HCT116 (cell line): Measurements from ENCODE around the gene LCN10. TPM values are rescaled to one million over a fixed set of nuclear protein-coding genes. Genes with fewer than 3 reads are reported as not detected.

Experiments
- ATAC-seq: fragments of 200-7000 bp; cut with Tn5 transposase; 2 replicates; pipeline ENCODE4 v1.9.1; 2020; ENCODE audit warnings: mild to moderate bottlenecking, moderate library complexity
- BruUV-seq: library from RNA; stranded (reverse); fragments of 400-500 nt; replicated peaks from 2 replicates; lab custom pipeline; 2021; lab: Mats Ljungman, UMichigan
- CTCF ChIA-PET: fragments of 300-600 bp; sonication (Branson Sonifier 250); formaldehyde crosslinking; loops from one replicate; lab custom pipeline; 2021; ENCODE audit warnings: antibody characterized with exemption; lab: Charles Lee
- POLR2A ChIA-PET: fragments of 300-600, 350-600 bp; sonication (Branson Sonifier 250); formaldehyde crosslinking; loops from one replicate; lab custom pipeline; 2021; ENCODE audit warnings: antibody characterized with exemption; lab: Charles Lee
- RAD21 ChIA-PET, 2 experiments: fragments of 300-600 bp; sonication (Branson Sonifier 250); formaldehyde crosslinking; loops; one replicate each; lab custom pipeline; 2023; ENCODE audit warnings: low total read pairs in 2 of 2; ENCODE audit not compliant: uncharacterized antibody in 2 of 2, unreplicated experiment in 2 of 2, low non-redundant PET in 1 of 2; lab: Charles Lee
- DNase-seq: peaks from one replicate; pipeline ENCODE4 v3.0.0-alpha.2; 2010; ENCODE audit warnings: low read depth, low spot score
- H2AFZ ChIP-seq: fragments of 200-600 bp; shearing (Covaris generic), sonication (generic); 2 replicates; pipeline ENCODE4 v1.6.1; 2017; ENCODE audit warnings: low read depth, mixed run types, mixed read lengths, antibody characterized with exemption, low read length; ENCODE audit not compliant: poor library complexity, severe bottlenecking
- H3K27ac ChIP-seq: 2 replicates; pipeline ENCODE4 v1.5.1; 2012; ENCODE audit warnings: low read depth, low read length
- H3K27me3 ChIP-seq: fragments of 200-600 bp; sonication (generic); 2 replicates; pipeline ENCODE4 v1.6.1; 2016; ENCODE audit warnings: mixed run types, low read length, mixed read lengths; ENCODE audit not compliant: insufficient read depth
- H3K36me3 ChIP-seq, 2 experiments: fragments of 200-500 bp in 1 of 2; fragments of 200-600 bp in 1 of 2; sonication (Bioruptor generic) in 1 of 2; sonication (generic) in 1 of 2; 2 replicates each; pipeline versions ENCODE4 v1.5.1 to v1.6.1; 2014 to 2016; ENCODE audit warnings: low read length in 2 of 2, inconsistent platforms in 1 of 2, mixed read lengths in 1 of 2, mixed run types in 1 of 2; ENCODE audit not compliant: insufficient read depth in 2 of 2, control insufficient read depth in 1 of 2
- H3K4me1 ChIP-seq, 2 experiments: fragments of 200-600 bp in 1 of 2; sonication (generic) in 1 of 2; 2 replicates each; pipeline versions ENCODE4 v1.5.1 to v1.6.1; 2012 to 2017; ENCODE audit warnings: low read length in 2 of 2, inconsistent platforms in 1 of 2, mild to moderate bottlenecking in 1 of 2, mixed read lengths in 1 of 2, mixed run types in 1 of 2, moderate library complexity in 1 of 2; ENCODE audit not compliant: insufficient read depth in 2 of 2, control insufficient read depth in 1 of 2
- H3K4me2 ChIP-seq: fragments of 200-600 bp; sonication (generic); 2 replicates; pipeline ENCODE4 v1.6.1; 2017; ENCODE audit warnings: mixed run types, low read length, mixed read lengths
- H3K4me3 ChIP-seq, 2 experiments: fragments of 200-600 bp in 1 of 2; sonication (generic) in 1 of 2; replicated peaks in 1 of 2; 2 replicates each; pipeline ENCODE4 v1.5.1; 2011 to 2016; ENCODE audit warnings: low read length in 2 of 2, control low read depth in 1 of 2, low read depth in 1 of 2, mild to moderate bottlenecking in 1 of 2, mixed read lengths in 1 of 2, mixed run types in 1 of 2
- H3K79me2 ChIP-seq: fragments of 200-600 bp; sonication (generic); 2 replicates; pipeline ENCODE4 v1.6.1; 2017; ENCODE audit warnings: mild to moderate bottlenecking, mixed run types, low read length, moderate library complexity, mixed read lengths; ENCODE audit not compliant: insufficient read depth
- H3K9ac ChIP-seq: fragments of 200-600 bp; sonication (generic); 2 replicates; pipeline ENCODE4 v1.6.1; 2016; ENCODE audit warnings: low read length, mixed read lengths
- H3K9me2 ChIP-seq: fragments of 200-600 bp; sonication (generic), shearing (Covaris generic); 2 replicates; pipeline ENCODE4 v1.6.1; 2017; ENCODE audit warnings: mixed run types, mild to moderate bottlenecking, moderate library complexity; ENCODE audit not compliant: insufficient read depth
- H3K9me3 ChIP-seq, 2 experiments: fragments of 200-500 bp in 1 of 2; fragments of 200-600 bp in 1 of 2; sonication (Bioruptor generic) in 1 of 2; sonication (generic) in 1 of 2; 2 replicates each; pipeline ENCODE4 v1.6.1; 2014 to 2017; ENCODE audit warnings: low read length in 2 of 2, mixed read lengths in 2 of 2, inconsistent platforms in 1 of 2, low read depth in 1 of 2, mild to moderate bottlenecking in 1 of 2, mixed run types in 1 of 2, moderate library complexity in 1 of 2; ENCODE audit not compliant: control insufficient read depth in 1 of 2, insufficient read depth in 1 of 2
- H4K20me1 ChIP-seq: fragments of 200-600 bp; sonication (generic), shearing (Covaris generic); 2 replicates; pipeline ENCODE4 v1.6.1; 2017; ENCODE audit warnings: mixed run types, mild to moderate bottlenecking, moderate library complexity; ENCODE audit not compliant: insufficient read depth
- CBX3 ChIP-seq: IDR thresholded peaks from 2 replicates; pipeline ENCODE4 v1.6.1; 2012; ENCODE audit warnings: low read depth
- CEBPB ChIP-seq: IDR thresholded peaks from 2 replicates; pipeline ENCODE4 v1.6.1; 2012; ENCODE audit warnings: low read depth
- ELF1 ChIP-seq: IDR thresholded peaks from 2 replicates; pipeline ENCODE4 v1.6.1; 2012; ENCODE audit warnings: low read depth, borderline replicate concordance
- EZH2 ChIP-seq: fragments of 200-600 bp; sonication (generic); IDR thresholded peaks from 2 replicates; pipeline ENCODE4 v1.6.1; 2017; ENCODE audit warnings: antibody characterized with exemption, mixed run types
- EZH2phosphoT487 ChIP-seq: fragments of 200-600 bp; IDR thresholded peaks from 2 replicates; pipeline ENCODE4 v1.6.1; 2018; ENCODE audit warnings: antibody characterized with exemption, borderline replicate concordance
- FOSL1 ChIP-seq: IDR thresholded peaks from 2 replicates; pipeline ENCODE4 v1.6.1; 2012; ENCODE audit warnings: low read depth
- POLR2AphosphoS5 ChIP-seq: IDR thresholded peaks from 2 replicates; pipeline ENCODE4 v1.6.1; 2011; ENCODE audit warnings: mild to moderate bottlenecking, low read depth, low read length, moderate library complexity
- SIN3A ChIP-seq: IDR thresholded peaks from 2 replicates; pipeline ENCODE4 v1.6.1; 2012; ENCODE audit warnings: low read depth
- TCF7L2 ChIP-seq: IDR thresholded peaks from 2 replicates; pipeline ENCODE4 v1.7.0; 2011; ENCODE audit warnings: borderline replicate concordance, inconsistent platforms; ENCODE audit not compliant: insufficient read depth, insufficient read length; ENCODE audit errors: extremely low read depth
- YY1 ChIP-seq: IDR thresholded peaks from 2 replicates; pipeline ENCODE4 v1.6.1; 2011; ENCODE audit warnings: low read length, low read depth, moderate library complexity, mild to moderate bottlenecking; ENCODE audit not compliant: insufficient replicate concordance; ENCODE audit errors: extremely low read depth
- ZFX ChIP-seq: fragments of 450-650 bp; IDR thresholded peaks from 2 replicates; pipeline ENCODE4 v1.6.1; 2017
- intact Hi-C: fragments of 100-400 bp; cut with micrococcal nuclease; formaldehyde crosslinking; loops from 2 replicates; pipeline ENCODE4 v1.10.0; 2022
- total RNA-seq: library from RNA; stranded (reverse); gene quantifications from one replicate; pipeline ENCODE4 v1.2.1, GENCODE V29; 2021; ENCODE audit not compliant: unreplicated experiment
- TF ChIP-seq, protein P1 (sequence below): IDR thresholded peaks from 2 replicates; pipeline ENCODE4 v1.6.1; 2011; ENCODE audit warnings: mild to moderate bottlenecking, low read length, moderate library complexity; ENCODE audit not compliant: insufficient replicate concordance; ENCODE audit errors: extremely low read depth

Gene LCN10
- total RNA-seq, 1 experiment from 2014 or later: not detected

DNA sequence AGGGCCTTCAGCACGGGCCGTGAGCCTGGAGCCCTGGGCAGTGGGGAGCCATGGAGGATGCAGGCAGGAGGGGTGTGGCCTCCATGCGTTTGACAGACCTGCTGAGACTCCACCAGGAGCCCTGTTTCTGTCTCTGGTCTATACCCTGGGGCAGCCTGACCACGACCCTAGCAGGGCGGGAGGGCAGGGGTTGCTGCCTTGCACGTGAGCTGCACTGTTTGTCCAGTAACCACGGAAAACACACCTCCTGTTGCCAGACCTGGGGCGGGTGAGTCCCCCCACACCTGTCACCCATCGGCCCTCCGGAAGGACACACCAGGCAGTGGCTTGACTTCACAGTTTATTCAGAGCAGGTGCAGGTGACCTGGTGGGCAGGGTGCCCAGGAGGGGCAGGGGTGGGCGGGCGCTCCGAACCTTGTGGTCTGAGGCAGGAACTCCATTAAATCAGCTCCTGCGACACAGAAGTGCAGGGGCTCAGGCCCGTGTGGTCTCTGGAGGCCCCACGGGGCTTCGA lies 11.4 kb upstream of the LCN10 start (continued):
- no peak for TF ChIP-seq YY1
- TF ChIP-seq FOSL1: no peak
- TF ChIP-seq, all 23 proteins: peak for 0

DNA sequence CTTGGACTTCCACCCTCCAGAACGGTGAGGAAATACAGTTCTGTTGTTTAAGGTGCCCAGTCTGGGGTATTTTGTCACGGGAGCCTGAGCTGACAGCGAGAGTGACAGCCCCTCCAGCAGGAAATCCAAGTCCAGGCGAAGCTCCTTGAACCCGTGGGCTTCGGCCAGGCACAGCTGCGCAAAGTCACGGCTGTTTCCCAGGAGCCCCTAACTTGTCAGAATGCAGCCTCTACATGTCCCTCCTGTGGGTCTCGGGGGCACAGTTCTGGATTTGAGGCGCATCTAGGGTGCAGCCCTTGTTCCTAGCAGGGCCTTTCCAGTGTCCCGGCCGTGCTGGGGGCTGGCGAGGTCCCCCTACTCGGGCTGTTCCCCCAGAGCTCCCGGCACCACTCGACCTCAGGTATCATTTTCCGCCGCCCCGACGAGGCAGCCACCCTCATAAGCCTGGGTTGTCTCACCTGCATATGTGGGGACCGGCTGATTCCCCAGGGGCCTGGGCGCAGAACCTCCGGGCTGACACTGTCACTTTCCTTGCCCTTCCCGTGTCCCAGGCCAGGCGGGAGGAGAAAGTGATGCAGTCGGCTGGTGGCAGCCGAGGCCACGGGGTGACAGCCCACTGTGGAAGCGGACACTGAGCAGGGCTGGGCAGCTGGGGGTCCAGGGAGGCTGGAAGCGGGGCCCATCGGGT lies 10.8 kb upstream of the LCN10 start:
- Histone ChIP-seq H3K27me3 (no peaks in the 10 kb centered on the region), H3K27ac (no peak overlapping the region), H2AFZ (no peak overlapping the region), H3K79me2 (no peaks in the 10 kb centered on the region), H3K9me2 (no peaks in the 10 kb centered on the region), H3K36me3 (no peaks in the 10 kb centered on the region)
- RAD21 ChIA-PET: no interaction called here
- ATAC-seq: no peak
- intact Hi-C loops: no loop called here
- TF ChIP-seq TCF7L2 (no peak), POLR2AphosphoS5 (no peak), ELF1 (no peak), CEBPB (no peak), ZFX (no peak), EZH2 (no peak), CBX3 (no peak), SIN3A (no peak), EZH2phosphoT487 (no peak)
- TF ChIP-seq, protein P1, sequence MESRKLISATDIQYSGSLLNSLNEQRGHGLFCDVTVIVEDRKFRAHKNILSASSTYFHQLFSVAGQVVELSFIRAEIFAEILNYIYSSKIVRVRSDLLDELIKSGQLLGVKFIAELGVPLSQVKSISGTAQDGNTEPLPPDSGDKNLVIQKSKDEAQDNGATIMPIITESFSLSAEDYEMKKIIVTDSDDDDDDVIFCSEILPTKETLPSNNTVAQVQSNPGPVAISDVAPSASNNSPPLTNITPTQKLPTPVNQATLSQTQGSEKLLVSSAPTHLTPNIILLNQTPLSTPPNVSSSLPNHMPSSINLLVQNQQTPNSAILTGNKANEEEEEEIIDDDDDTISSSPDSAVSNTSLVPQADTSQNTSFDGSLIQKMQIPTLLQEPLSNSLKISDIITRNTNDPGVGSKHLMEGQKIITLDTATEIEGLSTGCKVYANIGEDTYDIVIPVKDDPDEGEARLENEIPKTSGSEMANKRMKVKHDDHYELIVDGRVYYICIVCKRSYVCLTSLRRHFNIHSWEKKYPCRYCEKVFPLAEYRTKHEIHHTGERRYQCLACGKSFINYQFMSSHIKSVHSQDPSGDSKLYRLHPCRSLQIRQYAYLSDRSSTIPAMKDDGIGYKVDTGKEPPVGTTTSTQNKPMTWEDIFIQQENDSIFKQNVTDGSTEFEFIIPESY: no peak
- TF ChIP-seq, all 23 proteins: peak for 0
- H3K9ac ChIP-seq: no peak overlapping the region
- no peaks in the 10 kb centered on the region for H4K20me1 ChIP-seq
- CTCF ChIA-PET: no interaction called here
- no peak overlapping the region for H3K4me2 ChIP-seq
- H3K4me3 ChIP-seq: no peak overlapping the region
- BruUV-seq: no TSS peak
- no peaks in the 10 kb centered on the region for H3K4me1 ChIP-seq
- POLR2A ChIA-PET: no interaction called here
- no peak for DNase-seq
- H3K9me3 ChIP-seq: peaks cover 4 to 22% of the 10 kb centered on the region in 2 experiments; a peak in 3 of 4 replicates
